Right ventricle myocardium superior (tissue), 1 donor: Measurements from ENCODE around the gene WIPF3. TPM values are rescaled to one million over a fixed set of nuclear protein-coding genes. Genes with fewer than 3 reads are reported as not detected.

Source experiments
- ATAC-seq: fragments of 200-7000 bp; cut with Tn5 transposase; one replicate; pipeline ENCODE4 v1.9.1; 2020; ENCODE audit warnings: mild to moderate bottlenecking; ENCODE audit not compliant: poor library complexity
- DNase-seq: peaks from one replicate; pipeline ENCODE4 v3.0.0-alpha.2; 2020
- intact Hi-C: fragments of 100-400 bp; cut with DNase I; formaldehyde crosslinking; loops from one replicate; pipeline ENCODE4 v1.11.2; 2022
- total RNA-seq: library from RNA; stranded (reverse); fragmentation: NEBNext Ultra II Directional; extraction: Animal tissue kit (Norgen Biotek cat#: 25700); gene quantifications from one replicate; pipeline ENCODE4 v1.2.1, GENCODE V29; 2021
- donor health status: DM: no; HTN: yes; CAD: no; lungs with severe emphysema.

The WIPF3 gene
- total RNA-seq, 1 donor from 2014 or later: 5.5 TPM

DNA sequence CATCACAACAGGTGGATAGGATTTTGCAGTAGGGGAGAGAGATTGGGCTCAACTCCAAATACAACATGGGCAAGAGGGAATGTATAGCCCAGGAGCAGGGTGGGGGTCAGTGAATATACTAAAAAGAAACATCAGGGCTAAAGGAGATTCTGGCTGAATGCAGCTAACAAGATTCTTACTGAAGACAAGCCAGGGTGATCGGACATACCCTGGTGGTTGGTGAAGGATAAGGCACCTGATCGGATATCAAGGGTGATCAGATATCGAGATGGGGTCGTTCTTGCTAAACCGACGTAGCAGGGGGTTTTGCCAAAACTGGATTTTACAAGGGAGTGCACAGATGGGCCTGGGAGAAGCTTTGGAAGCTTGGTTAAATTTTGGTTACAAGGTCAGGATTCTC lies 34.4 kb downstream of the WIPF3 start:
- intact Hi-C loops: no loop called here
- no peak for ATAC-seq

DNA sequence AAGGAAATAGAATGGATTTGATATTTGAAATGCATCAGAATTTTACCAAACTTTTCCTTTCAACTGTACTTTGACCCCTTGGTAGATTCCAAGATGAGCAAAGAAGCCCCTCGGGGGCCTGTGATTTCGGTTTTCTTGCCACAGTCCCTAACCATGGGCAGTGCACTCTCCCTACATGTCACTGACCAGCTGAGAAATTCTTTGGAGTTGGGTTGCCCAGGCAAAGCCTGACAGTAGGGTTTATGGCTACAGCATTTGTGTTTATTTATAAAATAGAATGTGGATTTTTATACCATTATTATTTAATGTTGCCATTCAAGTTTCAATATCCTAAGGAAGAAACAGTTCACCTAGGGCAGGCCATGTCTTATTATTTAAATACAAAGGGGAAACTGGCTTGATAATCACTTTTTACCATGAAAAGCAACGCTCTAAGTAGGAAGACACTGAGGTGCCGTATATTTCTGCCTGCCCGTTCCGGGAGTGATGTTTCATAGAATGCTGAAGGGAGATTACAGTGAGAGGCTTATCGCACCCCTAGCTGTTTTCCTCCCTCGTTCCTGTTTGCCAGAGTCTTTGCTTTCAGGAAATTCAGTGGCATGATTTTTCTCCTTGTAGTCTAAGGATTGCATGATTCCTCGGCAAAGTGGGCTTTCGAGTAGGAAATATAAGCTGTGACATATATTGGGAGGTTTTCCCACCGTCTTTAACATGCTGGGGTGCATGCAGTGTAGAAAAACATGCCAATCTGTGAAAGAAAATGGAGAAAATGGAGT lies 35.8 kb downstream of the WIPF3 start:
- intact Hi-C loops: no loop called here
- ATAC-seq (no peak), DNase-seq (no peak)

More for the DNA sequence above, 34.4 kb downstream of the WIPF3 start:
- no peak for DNase-seq

GRCh38 chr7:29843093-29843492 lies 36.8 kb downstream of the WIPF3 start:
- intact Hi-C loops: no loop called here
- no peak for DNase-seq
- ATAC-seq: no peak

- intact Hi-C loops: no loop called here
- DNase-seq: no peak
- no peak for ATAC-seq
Measured at GRCh38 chr7:29843726-29844125, 37.4 kb downstream of the WIPF3 start.

GRCh38 chr7:29844559-29844958 lies 38.3 kb downstream of the WIPF3 start:
- intact Hi-C loops: no loop called here
- DNase-seq (no peak), ATAC-seq (no peak)

- no peak for ATAC-seq
- no peak for DNase-seq
- intact Hi-C loops: no loop called here
Measured at GRCh38 chr7:29847496-29847895, 41.2 kb downstream of the WIPF3 start.

GRCh38 chr7:29847916-29848315 lies 41.6 kb downstream of the WIPF3 start:
- ATAC-seq (no peak), DNase-seq (no peak)
- intact Hi-C loops: no loop called here

DNA sequence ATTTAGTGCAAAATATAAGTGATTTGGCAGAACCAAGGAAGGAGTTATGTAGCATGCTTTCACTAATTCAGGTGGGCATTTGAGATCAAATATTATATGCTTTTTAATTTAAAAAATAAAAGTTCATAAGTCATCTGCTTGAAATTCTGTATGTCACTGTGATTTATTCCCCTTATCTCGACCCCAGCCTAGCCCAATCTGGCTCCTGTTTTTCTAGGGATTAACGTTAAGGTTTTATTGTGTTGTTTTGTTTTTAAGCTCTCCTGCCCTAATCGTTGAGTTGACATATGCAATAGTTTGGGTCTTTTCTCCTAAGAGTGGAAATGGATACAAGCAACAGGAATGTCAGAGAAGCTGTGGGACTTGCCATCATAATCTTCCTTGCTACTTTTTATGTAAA lies 42.6 kb downstream of the WIPF3 start:
- intact Hi-C loops: no loop called here
- no peak for ATAC-seq
- DNase-seq: no peak

GRCh38 chr7:29851487-29851886 lies 45.2 kb downstream of the WIPF3 start:
- intact Hi-C loops: no loop called here
- DNase-seq: peak; percentile 53
- peak; percentile 88 for ATAC-seq

GRCh38 chr7:29852457-29852856 lies 46.1 kb downstream of the WIPF3 start:
- ATAC-seq (no peak), DNase-seq (no peak)
- intact Hi-C loops: no loop called here

- DNase-seq (no peak), ATAC-seq (no peak)
- intact Hi-C loops: no loop called here
Measured at GRCh38 chr7:29853072-29853471, 46.8 kb downstream of the WIPF3 start.

GRCh38 chr7:29853789-29854188 lies 47.5 kb downstream of the WIPF3 start:
- DNase-seq: no peak
- no peak for ATAC-seq
- intact Hi-C loops: no loop called here

GRCh38 chr7:29854257-29854938 lies 48.1 kb downstream of the WIPF3 start:
- ATAC-seq (no peak), DNase-seq (no peak)
- intact Hi-C loops: no loop called here

DNA sequence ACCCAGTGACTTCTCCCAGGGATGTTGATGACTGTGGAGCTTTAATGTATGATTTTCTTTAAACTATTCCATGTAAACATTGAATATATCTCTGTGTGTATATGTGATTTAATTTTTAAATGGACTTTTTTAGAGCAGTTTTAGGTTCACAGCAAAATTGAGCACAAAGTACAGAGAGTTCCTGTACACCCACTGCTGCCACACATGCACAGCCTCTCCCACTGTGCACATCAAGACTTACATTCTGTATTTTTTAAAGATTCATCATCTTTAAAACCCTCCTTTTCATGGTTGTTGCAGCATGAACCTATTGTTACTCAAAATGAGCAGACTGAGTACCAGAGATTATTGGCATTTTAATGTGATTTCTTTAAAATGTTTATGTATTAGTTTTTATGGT lies 51.3 kb downstream of the WIPF3 start:
- ATAC-seq: no peak
- intact Hi-C loops: no loop called here
- no peak for DNase-seq

DNA sequence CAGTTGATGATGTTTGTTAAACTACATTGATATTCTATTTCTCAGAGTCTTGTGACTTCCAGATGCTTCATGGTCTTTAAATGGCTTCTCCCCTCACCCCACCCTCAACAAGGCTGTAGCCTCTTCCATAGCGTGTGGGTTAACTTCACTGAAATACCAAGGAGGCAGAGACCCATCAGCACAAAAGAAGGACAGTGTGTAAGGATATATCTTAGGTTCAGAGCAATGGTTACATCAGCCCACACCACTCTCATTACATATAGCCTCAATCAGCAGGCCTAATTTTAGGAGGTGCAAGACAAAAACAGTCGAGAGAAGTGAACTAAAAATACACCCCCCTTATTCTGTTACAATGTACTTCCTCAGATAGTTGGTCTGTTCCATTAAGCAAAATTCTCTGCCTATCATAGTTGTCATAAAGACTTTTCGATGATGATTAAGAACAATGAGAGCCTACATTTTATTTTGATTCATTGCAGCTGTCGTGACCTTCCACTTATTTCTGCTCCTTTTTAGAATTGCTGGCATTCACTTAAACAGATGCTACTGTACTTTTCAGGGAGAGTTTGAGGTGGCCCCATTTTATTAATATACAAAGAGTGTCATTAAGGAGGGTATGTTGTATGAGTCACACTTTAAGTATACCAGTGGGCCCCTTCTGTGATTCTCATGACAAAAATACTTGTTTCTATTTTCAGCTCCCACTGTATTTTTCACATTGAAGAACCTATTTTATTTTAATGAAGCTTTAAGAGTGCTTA lies 52.1 kb downstream of the WIPF3 start:
- intact Hi-C loops: no loop called here
- ATAC-seq (no peak), DNase-seq (no peak)

GRCh38 chr7:29859104-29859503 lies 52.8 kb downstream of the WIPF3 start:
- intact Hi-C loops: no loop called here
- no peak for ATAC-seq
- no peak for DNase-seq

DNA sequence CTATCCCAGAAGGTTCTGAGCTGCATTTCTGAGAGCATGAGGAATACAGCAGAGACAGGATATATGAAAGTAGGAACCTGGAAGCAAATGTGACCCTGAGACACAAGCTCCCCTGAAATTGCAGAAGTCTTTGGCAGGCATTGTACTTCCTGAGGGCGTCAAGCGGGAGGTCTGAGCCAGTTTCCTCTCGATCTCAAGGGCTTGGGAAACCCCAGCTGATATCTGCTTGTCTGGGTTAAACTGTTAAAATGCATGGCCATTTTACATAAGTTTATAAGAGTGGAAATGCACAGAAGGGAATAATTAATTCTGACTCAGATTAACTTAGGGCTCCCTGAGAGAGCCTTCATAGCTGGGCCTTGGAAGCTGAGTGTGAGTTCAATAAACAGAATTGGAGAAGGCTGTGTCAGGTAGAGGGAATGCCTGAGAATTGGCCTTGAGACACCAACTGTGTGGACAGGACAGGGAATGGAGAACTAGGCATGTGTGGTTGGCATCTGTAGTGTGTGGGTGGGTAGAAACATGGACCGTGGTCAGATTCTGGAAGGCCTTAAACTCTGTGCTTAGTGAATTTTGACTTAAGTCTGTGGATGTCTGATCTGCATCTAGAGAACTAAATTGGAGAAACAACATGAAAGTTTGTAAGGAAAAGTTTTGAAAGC lies 53.3 kb downstream of the WIPF3 start:
- DNase-seq (no peak), ATAC-seq (peak; percentile 57)
- intact Hi-C loops: no loop called here

- intact Hi-C loops: no loop called here
- DNase-seq (no peak), ATAC-seq (no peak)
Measured at GRCh38 chr7:29860186-29860585, 53.9 kb downstream of the WIPF3 start.

DNA sequence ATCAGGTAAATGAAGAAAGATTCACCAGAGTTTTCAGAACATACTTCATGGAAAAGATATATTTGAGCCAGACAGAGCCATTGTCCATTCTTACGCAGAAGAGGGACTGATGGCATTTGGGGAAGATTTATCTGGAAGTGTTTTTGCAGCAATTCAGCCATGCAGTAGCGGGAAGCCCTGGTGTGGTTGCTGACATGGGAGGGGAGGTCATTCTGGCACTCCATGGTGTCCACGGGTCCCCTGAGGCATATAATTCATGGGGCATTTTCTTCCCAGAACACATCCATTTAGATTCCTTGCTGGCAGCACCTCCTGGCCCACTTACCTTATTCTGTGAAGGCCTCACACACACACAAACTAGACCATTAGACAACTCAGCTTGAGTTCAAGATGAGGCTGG lies 55.6 kb downstream of the WIPF3 start:
- DNase-seq (no peak), ATAC-seq (no peak)
- intact Hi-C loops: no loop called here
